Stimulated activated CD4-positive, alpha-beta T cell treated with anti-CD3 and anti-CD28 coated beads, Interleukin-4, amount 100 ng/mL, for 4 hours (primary cell): ENCODE measurements around the gene FXYD3.
"Not testable (repeated sequence)": the region's sequence is repeated elsewhere in the genome, so short reads cannot be mapped to it uniquely, and the experiment has no call there.

ENCODE experiments used
- DNase-seq, 2 experiments: peaks; one replicate each; pipeline ENCODE4 v3.0.0-alpha.2; 2020

FXYD3 gene

DNA sequence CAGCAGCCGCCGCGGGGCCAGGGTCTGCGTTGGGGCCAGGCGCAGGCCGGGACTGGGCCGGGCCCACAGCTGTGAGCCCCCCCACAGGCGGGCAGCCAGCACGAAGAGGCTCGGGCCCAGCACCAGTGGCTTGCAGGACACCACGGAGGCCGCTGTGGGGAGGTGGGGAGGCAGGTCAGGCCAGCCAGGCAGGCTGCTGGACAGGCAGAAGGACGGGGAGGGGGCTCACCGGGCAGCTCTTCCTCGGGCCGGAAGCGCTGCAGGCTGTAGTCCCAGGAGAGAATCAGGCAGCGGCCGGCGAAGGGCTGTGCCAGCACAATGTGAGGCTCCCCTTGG is 11.0 kb downstream of the FXYD3 start:
- no peak for DNase-seq

DNA sequence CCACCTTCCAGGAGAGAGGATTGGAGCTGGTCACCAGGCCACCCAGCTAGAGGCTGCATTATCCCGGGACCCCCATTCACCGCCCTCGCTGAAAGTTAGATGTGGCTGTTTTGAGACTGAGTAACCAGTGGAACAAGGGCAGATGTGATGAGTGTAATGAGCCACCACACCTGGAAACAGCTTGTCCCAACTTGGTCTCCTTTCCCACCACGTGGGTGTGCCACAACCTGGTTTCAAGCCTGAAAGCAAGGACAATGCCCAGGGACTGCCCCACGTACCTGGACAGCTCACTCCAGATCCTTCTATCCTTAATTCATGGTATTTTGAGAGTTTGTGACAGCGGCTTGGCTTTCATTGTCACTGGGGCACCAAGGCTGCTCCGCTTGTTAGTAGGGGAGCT is 12.2 kb downstream of the FXYD3 start:
- no peak for DNase-seq

DNA sequence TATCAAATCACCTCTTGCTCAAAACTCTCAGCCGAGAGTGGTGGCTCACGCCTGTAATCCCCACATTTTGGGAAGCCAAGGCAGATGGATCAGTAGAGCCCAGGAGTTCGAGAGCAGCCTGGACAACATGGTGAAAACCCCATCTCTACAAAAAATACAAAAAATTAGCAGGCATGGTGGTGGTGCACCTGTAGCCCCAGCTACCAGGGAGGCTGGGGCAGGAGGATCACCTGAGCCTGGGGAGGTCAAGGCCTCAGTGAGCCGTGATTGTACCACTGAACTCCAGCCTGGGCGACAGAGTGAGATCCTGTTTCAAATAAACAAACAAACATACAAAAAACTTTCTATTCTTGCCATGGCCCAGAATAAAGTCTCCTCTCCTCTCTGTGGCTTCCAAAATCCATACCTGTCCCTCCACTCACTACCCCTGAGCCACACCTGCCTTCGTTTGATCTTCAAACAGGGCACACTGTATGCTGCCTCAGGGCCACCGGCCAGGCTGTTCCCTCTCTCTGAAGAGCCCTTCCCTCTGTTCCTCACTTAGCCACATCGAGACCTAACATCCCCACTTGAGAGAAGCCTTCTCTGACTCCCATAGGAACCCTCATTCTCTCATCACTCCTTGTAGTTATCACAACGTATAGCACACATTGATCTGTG is 12.9 kb downstream of the FXYD3 start:
- DNase-seq, result no peak

DNA sequence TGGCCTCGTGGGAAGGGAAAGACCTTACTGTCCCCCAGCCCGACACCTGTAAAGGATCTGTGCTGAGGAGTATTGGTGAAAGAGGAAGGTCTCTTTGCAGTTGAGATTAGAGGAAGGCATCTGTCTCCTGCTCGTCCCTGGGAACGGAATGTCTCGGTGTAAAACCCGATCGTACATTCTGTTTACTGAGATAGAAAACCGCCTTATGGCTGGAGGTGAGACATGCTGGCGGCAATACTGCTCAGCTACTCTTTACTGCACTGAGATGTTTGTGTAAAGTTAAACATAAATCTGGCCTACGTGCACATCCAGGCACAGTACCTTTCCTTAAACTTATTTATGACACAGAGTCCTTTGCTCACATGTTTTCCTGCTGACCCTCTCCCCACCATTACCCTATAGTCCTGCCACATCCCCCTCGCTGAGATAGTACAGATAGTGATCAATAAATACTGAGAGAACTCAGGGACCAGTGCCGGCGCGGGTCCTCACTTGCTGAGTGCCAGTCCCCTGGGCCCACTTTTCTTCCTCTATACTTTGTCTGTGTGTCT is 14.2 kb downstream of the FXYD3 start:
- not testable (repeated sequence) for DNase-seq

DNA sequence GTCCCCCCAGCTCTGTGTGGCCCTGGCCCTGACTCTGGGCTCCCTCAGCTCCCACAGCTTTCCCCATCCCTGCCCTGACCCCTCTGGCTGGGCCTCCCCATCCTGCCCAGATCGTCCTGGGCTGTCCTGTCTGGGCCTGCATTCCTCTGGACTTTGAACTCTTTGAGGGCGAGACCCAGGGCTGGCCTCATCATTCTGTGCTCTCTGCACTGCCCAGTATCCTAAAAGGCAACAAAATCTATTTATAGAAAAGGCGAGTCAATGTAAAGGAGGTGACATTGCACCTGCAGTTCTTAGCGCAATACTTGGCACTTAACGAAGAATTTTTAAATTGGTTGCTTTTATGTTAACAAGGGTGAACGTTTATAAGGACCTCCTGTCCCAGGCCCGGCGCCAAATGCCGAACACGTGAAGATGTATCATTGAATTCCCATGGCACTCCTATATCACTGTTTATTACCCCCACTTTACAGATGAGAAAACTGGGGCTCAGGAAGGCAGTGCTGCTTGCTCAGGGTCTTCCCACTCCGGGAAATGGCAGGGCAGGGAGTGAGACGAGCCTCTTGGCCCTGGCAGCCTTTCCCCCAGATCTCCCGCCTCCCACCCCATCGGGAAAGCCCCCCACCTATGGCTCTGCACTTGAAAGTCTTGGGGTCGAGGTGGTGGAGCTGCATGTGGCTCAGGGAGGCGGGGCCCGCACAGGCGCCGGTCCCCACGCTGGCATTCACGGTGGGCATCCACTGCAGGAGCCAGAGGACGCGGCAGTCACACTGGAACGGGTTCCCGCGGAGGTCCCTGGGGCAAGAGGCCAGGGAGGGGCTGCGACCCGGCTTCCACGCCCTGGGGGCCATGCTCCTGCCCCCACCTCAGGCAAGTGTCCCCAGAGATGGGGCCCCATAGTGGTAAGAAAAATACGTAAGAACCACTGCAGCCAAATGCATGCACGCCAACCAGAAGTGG is 15.4 kb downstream of the FXYD3 start:
- no peak for DNase-seq

DNA sequence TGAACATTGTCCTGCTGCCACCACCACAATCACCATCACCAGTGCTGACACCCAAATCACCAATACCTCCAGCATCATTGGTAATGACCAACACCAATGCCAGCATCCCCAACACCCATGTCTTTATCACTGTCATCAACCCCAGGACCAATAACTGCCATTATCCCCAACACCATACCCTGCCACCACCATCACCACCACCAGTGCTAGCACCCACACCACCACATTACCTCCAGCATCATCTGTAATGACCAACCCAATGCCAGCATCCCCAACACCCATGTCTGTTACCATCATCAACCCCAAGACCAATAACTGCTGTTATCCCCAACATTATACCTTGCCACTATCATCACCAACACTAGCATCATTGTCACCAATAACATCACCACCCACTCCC is 16.6 kb downstream of the FXYD3 start:
- DNase-seq, result no peak

DNA sequence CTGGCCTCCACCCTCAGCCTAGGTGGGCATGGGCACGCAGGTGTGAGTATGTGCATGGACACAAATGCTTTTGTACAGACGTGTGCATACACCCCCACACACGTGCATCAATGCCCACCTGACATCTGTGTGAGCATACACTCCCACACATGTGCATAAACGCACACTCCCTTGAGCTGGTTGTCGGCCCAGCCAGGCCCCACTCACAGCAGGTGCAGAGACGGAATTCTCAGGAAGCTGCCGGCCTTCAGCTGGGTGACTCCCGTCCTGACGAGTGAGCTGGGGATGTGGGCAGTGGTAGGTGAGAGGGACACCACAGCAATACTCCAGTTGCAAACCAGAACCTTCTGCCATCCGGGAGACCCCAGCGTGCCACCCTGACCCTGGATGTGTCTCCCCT is 18.2 kb downstream of the FXYD3 start:
- DNase-seq, result no peak

DNA sequence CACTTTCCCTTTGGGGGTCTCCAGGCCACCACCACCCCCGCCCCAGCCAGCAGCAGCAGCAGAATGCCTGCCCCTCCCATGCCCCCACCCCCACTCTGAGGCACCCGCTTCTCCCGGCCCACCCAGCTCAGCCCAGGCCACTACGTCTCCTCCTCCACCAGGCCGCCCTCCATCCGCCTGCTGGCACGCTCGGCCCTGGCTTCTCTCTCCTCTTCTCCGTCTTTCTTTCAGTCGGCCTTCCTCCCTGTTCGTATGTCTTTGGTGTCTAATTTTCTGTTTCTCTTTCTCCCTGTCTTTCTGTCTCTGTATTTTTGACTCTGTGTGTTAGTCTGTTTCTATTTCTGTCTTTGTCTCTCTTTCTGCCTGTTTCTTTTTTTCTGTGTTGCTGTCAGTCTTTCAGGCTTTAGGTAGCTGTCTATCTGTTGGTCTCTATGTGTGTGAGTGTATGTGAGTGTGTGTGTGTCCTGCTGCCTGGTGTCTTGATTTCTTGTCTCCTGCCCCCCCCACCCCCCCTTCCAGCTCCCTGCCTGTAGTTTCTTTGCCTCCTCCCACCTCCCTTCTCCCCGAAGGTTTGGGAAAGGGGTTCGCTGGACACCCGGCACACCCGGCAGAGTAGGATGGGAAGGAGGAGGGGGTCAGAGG is 19.1 kb downstream of the FXYD3 start, which contains the start of gene LGI4:
Gene LGI4, minus strand, starts transcription at position 459 of the 642 bp plus-strand sequence. Its CDS starts 379 bp downstream, at position 80.
- no peak for DNase-seq

DNA sequence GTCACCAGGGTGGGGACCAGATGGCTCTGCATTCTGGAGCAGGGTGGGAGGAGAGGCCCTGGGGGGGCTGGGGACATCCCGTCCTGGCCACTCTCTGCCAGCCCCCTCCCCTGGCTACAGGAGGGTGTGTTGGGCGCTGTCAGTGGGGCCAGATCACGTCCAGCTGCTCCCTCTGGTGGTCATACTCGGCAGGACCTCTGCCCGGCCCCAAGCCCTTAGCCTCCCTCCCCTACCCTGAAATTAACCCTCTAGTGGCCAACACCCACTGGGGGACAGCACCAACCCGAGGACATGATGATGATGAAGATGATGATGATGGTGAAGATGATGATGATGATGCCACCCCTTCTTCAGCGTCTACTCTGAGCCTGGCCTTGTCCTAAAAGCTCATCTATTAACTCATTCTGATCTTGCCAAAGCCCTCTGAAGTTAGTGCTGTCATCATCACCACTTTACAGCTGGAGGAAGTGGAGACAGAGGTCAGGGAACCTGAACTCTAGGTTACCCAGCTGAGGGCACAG is 19.8 kb downstream of the FXYD3 start:
- DNase-seq, result peak; percentile 42 to 63

DNA sequence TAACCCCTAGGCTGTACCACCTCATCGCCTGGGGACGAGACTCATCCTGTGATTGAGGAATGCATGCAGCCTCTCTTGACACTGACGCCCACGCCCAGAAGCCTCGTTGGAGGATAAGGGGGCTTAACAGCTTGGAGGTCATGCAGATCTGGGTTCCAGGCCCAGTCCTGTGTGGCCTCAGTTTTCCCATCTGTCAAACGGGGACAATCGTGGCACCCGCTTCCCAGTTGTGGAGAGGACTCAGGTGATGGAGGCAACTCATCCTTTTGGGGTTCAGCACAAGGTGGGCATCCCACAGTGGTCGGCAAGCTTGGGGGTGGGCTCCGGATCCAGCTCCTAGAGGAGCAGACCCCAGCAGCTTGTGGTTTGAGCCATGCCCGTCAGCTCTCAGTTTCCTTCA is 20.6 kb downstream of the FXYD3 start:
- no peak for DNase-seq

DNA sequence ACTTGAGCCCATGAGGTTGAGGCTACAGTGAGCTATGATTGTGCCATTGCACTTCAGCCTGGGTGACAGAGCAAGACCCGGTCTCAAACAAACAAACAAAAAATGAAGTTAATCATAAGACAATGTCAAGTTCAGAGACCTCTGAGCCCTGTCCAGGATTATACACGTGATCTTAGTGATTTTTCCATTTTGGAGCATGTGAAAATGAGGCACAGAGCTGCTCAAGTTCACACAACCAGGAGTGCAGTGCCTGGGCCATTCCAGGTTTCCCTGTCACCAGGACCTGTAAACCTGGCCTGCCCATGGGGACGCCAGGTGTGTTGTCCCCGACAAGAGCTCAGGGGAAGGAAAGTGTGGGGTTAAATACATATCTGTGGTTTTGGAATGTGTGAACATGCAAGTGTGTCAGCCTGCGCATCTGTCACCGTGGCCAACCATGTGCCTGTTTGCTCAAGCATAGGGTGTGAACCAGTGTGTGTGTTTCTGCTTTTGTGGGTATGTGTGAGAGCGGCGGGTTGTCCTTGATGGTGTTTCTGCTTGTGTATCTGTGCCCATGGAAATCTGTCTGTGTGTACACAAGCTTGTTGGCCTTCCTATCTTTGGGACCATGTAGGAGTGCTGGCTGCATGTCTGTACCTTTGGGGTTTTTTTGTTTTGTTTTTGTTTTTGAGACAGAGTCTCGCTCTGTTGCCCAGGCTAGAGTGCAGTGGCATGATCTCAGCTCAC is 21.5 kb downstream of the FXYD3 start:
- no peak for DNase-seq

DNA sequence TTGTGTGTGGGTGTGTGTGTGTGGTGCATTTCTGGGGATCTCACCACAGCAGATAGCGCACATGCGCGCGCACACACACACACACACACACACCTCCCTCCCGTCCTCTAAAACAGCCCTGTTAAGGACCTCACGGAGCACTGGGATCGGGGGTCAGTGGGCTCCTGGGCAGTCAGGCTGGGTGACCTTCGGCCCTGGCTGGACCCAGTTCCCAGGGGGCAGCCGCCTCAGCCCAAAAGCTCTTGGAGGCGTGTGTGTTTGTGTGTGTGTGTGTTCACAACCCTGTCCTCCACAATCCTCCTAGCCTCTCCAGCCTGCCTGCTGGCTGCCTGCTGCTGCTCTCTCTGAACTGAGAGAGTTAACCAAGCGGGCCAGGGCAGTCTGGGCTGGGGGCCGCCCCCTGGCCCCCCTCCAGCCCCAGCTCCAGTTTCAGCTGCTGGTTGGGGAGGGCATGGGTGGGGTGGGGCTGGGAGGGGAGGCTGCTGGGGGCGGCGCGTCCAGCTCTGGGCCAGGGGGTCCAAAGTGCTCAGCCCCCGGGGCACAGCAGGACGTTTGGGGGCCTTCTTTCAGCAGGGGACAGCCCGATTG is 22.8 kb downstream of the FXYD3 start, which contains the start of gene FXYD1:
Gene FXYD1, plus strand, starts transcription at position 520 of the 588 bp plus-strand sequence. CDS start 1,256 bp downstream, outside the sequence.
- no peak for DNase-seq

DNA sequence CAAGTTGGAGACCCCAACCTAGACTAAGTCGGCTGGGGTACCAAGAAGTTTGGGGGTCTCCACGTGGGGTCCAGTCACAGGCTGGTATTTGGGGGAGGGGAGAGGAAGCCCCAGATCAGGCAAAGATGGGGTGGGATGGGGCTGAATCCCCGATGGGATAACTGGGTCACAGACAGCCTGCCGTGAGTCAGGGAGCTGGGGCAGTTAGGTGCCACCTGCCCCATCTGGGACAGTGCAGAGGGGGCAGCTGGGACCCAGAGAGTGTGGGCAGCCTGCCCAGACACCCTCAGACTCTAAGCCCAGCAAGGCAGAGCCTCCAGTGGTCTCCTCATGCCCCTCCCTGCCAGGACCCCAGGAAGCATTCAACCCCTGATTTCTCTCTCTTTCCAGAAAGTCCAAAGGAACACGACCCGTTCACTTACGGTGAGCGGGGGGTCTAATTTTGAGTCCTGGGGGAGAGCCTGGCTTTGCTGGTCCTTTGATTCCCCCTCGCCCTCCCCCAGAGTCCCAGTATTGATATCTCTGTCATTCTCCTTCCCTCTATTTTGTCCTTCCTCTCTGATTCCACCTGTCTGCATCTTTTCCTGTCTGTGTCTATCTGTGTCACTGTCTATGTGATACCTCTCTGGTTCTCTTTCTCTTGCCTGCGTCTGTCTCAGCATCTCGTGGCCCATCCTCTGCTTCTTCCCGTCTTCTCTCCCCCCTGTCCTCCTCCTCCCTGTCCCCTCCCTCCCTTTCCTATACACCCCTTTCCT is 24.8 kb downstream of the FXYD3 start:
- no peak for DNase-seq

DNA sequence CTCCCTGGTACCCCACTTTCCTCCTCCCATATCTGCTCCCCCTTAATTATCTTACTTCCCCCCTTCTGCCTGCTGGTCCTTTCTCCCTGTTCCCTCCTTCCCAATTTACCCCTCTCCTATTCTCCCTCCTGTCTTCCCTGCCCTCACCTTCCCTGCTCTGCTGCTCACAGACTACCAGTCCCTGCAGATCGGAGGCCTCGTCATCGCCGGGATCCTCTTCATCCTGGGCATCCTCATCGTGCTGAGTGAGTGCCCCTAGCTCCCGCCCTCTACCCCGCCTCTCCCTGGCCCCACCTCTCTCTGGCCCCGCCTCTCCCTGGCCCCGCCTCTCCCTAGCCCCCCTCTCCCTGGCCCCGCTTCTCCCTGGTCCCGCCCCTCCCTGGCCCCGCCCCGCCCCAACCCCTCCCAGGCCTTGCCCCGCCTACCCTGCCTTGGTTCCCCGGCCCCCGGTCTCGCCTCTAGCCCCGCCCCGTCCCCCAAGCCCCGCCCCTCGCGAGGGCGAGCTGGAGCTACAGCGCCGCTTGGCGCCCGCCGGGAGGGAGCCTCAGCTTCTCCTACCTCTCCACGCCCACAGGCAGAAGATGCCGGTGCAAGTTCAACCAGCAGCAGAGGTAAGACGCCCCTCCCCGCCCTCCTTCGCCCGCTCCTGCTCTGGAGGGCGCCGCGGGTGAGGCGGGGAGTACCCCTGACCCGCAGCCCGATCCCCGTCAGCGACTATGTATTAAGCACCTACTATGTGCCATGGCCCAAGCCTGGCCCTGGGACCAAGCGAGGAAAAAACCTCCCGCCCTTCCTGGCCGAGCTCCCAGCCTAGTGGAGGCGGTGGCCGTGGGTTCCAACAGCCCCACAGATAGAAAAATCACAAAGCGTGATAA is 25.6 kb downstream of the FXYD3 start:
- peak; percentile 96 to 99 for DNase-seq

DNA sequence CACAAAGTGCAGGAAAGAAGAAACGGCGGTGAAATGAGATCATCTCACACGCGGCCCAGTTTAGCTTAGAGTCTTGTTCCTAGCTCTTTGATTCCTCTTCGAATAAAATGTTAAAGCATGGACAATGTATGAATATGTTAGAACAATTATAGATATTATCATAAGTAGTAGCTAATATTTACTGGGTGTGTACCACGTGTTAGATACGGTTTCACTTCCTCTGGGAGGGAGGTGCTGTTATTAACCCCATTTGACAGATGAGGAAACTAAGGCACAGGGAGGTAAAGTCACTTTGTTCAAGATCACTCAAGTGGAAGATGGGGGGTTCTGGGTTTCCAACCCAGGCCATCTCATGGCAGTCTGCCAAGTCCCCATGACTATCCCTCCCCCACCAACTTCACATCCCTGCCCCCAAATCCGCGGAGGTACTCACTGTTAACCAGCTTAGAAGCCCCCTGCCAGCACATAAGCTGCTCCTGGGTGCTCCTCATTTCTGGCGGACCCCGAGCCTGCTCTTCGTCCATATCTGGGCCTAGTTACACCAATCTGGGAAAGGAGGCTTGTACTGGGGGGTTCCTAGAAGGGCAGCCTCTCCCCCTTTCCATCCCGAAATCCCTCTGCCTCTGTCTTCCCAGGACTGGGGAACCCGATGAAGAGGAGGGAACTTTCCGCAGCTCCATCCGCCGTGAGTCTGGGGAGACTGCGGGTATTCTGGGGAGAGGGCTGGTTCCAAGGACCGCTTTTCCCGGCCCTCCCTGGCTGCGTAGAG is 26.4 kb downstream of the FXYD3 start:
- DNase-seq, result no peak

DNA sequence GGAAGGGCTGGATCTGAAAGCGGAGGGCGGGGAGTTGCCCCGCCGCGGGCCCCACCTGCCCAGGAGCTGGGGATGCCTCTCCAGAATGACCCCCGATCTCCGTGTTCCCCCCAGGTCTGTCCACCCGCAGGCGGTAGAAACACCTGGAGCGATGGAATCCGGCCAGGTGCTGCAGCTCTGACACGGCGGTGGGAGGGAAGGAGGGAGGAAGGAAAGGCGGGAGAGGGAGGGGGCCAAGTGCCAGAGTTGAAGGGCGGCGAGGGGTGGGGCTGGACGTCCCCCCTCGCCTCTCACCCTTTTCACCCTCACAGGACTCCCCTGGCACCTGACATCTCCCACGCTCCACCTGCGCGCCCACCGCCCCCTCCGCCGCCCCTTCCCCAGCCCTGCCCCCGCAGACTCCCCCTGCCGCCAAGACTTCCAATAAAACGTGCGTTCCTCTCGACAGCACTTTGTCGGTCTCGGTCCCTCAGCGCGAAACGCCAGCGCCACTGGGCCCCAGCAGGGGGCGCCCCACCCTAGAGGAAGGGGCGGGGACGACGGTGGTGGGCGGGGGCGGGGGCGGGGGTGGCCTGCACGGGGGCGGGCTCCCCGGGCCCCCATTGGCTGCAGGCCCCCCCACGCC is 27.1 kb downstream of the FXYD3 start:
- peak; percentile 64 to 67 for DNase-seq

DNA sequence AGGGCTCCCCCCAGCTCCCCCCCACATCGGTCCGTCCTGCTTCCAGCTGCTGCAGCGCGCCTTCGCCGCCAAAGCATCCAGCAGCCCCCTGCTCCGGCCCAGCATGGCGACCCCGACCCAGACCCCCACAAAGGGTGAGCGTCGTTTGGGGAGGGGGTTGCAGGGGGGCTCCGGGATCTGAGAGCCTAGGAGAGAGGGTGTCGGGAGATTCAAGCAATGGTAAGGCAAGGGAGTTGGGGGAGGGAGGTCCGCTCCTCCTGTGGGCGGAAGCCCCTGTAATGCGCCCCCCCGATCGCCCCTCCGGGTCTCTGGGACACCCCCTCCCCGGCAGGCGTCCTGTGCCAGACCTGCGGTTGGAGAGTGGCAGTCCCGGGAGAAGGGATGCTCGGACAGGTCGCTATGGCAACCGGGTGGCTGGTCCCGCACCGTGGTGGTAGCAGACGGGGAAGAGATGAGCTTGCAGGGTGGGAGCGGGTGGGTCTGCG is 27.6 kb downstream of the FXYD3 start, which contains the start of gene FXYD7:
Gene FXYD7, plus strand, starts transcription at position 25 of the 485 bp plus-strand sequence. Its CDS starts 79 bp downstream, at position 104.
- no peak for DNase-seq

DNA sequence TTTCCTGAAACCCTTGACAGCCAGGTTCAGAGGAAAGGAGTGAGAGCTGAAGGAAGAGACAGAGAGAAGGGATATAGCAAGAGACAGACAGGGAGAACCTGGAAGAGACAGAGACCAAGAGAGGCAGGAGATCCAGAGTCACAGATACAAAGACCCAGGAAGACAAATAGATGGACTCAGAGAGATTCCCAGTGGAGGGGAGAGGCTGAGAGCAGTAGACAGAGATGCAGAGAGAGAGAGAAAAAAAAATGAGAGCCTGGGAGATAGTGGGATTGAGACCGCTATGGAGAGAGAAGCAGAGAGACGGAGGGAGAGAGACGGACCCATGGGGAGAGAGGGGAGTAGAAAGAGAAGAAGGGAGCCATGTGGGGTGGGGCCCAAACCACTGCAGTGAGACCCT is 28.2 kb downstream of the FXYD3 start:
- DNase-seq, result no peak

DNA sequence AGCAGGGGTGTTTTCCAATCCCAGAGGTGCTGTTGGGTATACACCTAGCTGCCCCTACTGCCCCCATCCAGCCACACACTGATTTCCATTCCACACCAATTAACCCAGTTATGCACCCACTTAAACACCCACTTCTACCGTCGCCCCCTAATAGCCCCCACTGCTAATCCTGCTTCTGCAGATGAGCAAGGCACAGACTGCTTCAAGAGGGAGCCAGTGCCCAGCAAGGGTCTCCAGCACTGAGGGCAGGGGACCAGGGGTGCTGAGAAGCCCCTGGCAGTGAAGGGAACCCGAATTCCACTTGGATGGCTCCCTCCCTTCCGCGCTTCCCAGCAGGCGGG is 28.6 kb downstream of the FXYD3 start:
- DNase-seq, result no peak
